CD14-positive monocyte (primary cell): ENCODE data around the gene PMEL. TPM values are rescaled to one million over a fixed set of nuclear protein-coding genes. Genes with fewer than 3 reads are reported as not detected.
"Not testable (repeated sequence)": the region's sequence is repeated elsewhere in the genome, so short reads cannot be mapped to it uniquely, and the experiment has no call there.

Experiments used
- DNase-seq, 3 donors: peaks; one replicate each; pipeline ENCODE4 v3.0.0-alpha.2; 2011 to 2022
- H2AFZ ChIP-seq: 2 replicates; pipeline ENCODE4 v1.6.0; 2012; ENCODE audit warnings: mild to moderate bottlenecking, low read depth, low read length, inconsistent platforms; ENCODE audit not compliant: insufficient read depth, poor library complexity, severe bottlenecking
- H3K27ac ChIP-seq, 2 donors: 1 replicate in 1 of 2; 2 replicates in 1 of 2; pipeline ENCODE4 v1.5.1; 2012 to 2013; ENCODE audit warnings: low read length in 2 of 2, control low read depth in 1 of 2, inconsistent platforms in 1 of 2, low read depth in 1 of 2, mild to moderate bottlenecking in 1 of 2
- H3K27me3 ChIP-seq, 2 donors: one replicate each; pipeline versions ENCODE4 v1.6.0 to v1.6.1; 2011 to 2013; ENCODE audit warnings: low read length in 2 of 2; ENCODE audit not compliant: control insufficient read depth in 2 of 2, insufficient read depth in 2 of 2
- H3K36me3 ChIP-seq, 2 donors: replicated peaks in 1 of 2; 1 replicate in 1 of 2; 2 replicates in 1 of 2; pipeline versions ENCODE4 v1.5.1 to v1.6.1; 2012 to 2013; ENCODE audit warnings: low read length in 2 of 2, control low read depth in 1 of 2, inconsistent platforms in 1 of 2, mild to moderate bottlenecking in 1 of 2; ENCODE audit not compliant: insufficient read depth in 2 of 2, control insufficient read depth in 1 of 2
- H3K4me1 ChIP-seq, 2 donors: 1 replicate in 1 of 2; 2 replicates in 1 of 2; pipeline versions ENCODE4 v1.5.1 to v1.6.1; 2012 to 2013; ENCODE audit warnings: low read length in 2 of 2, control low read depth in 1 of 2, inconsistent platforms in 1 of 2, mild to moderate bottlenecking in 1 of 2, moderate library complexity in 1 of 2; ENCODE audit not compliant: insufficient read depth in 2 of 2, control insufficient read depth in 1 of 2
- H3K4me2 ChIP-seq: replicated peaks from 2 replicates; pipeline ENCODE3; 2012; ENCODE audit warnings: low read length, moderate library complexity, mild to moderate bottlenecking; ENCODE audit not compliant: poor library complexity, severe bottlenecking; ENCODE audit errors: extremely low read depth
- H3K4me3 ChIP-seq, 3 experiments: fragments of 200-600 bp in 1 of 3; sonication (generic) in 1 of 3; replicated peaks in 1 of 3; 1 replicate in 2 of 3; 2 replicates in 1 of 3; pipeline ENCODE4 v1.5.1; 2011 to 2013; ENCODE audit warnings: low read length in 3 of 3, mild to moderate bottlenecking in 3 of 3, control low read depth in 2 of 3, low read depth in 2 of 3, inconsistent platforms in 1 of 3, moderate library complexity in 1 of 3
- H3K79me2 ChIP-seq: 2 replicates; pipeline ENCODE4 v1.6.0; 2012; ENCODE audit warnings: mild to moderate bottlenecking, control low read depth, inconsistent platforms, low read length, moderate library complexity; ENCODE audit not compliant: insufficient read depth
- H3K9ac ChIP-seq: 2 replicates; pipeline ENCODE4 v1.6.0; 2017; ENCODE audit warnings: low read length, mild to moderate bottlenecking; ENCODE audit not compliant: insufficient read depth, poor library complexity, severe bottlenecking
- H3K9me3 ChIP-seq, 2 donors: replicated peaks in 1 of 2; 1 replicate in 1 of 2; 2 replicates in 1 of 2; pipeline versions ENCODE4 v1.5.1 to v1.6.1; 2012 to 2013; ENCODE audit warnings: low read length in 2 of 2, control low read depth in 1 of 2; ENCODE audit not compliant: control insufficient read depth in 1 of 2, insufficient read depth in 1 of 2
- H4K20me1 ChIP-seq: 2 replicates; pipeline ENCODE4 v1.6.0; 2012; ENCODE audit warnings: mild to moderate bottlenecking, low read length, control low read depth, moderate library complexity; ENCODE audit not compliant: insufficient read depth
- H3K27ac Mint-ChIP-seq, 7 donors: one replicate each; pipeline ENCODE4 v1.8.0; 2020; ENCODE audit warnings: mild to moderate bottlenecking in 7 of 7, mixed read lengths in 7 of 7, moderate library complexity in 6 of 7, inconsistent platforms in 2 of 7
- H3K27me3 Mint-ChIP-seq, 3 donors: one replicate each; pipeline ENCODE4 v1.8.0; 2021 to 2022; ENCODE audit warnings: low read depth in 3 of 3, mild to moderate bottlenecking in 3 of 3, mixed read lengths in 3 of 3, moderate library complexity in 3 of 3, inconsistent platforms in 1 of 3
- H3K36me3 Mint-ChIP-seq, 2 donors: one replicate each; pipeline ENCODE4 v1.8.0; 2020; ENCODE audit warnings: mixed read lengths in 2 of 2, inconsistent platforms in 1 of 2, mild to moderate bottlenecking in 1 of 2
- H3K4me1 Mint-ChIP-seq: one replicate; pipeline ENCODE4 v1.8.0; 2020; ENCODE audit warnings: mild to moderate bottlenecking, mixed read lengths
- H3K4me3 Mint-ChIP-seq, 2 donors: one replicate each; pipeline ENCODE4 v1.8.0; 2020; ENCODE audit warnings: mild to moderate bottlenecking in 2 of 2, mixed read lengths in 2 of 2, moderate library complexity in 1 of 2
- H3K9me3 Mint-ChIP-seq, 7 donors: one replicate each; pipeline ENCODE4 v1.8.0; 2020 to 2022; ENCODE audit warnings: mixed read lengths in 7 of 7, mild to moderate bottlenecking in 6 of 7, moderate library complexity in 6 of 7, inconsistent platforms in 2 of 7
- WGBS: methylation state at CpG from one replicate; pipeline ENCODE4 v1.1.5; 2013; ENCODE audit warnings: missing lambda C conversion rate; ENCODE audit not compliant: insufficient coverage; 5-methylcytosine and 5-hydroxymethylcytosine counted together
- intact Hi-C, 2 donors: fragments of 100-400 bp; cut with micrococcal nuclease; formaldehyde crosslinking; loops; one replicate each; pipeline versions ENCODE4 v1.15.0 to v1.15.1; 2023
- polyA plus RNA-seq, 3 donors: library from polyadenylated mRNA; depleted of rRNA in 1 of 3; unstranded in 2 of 3; stranded (reverse) in 1 of 3; fragments of 300-500 nt in 2 of 3; fragments of >200 nt in 1 of 3; fragmentation: Illumina TruSeq in 2 of 3; gene quantifications; 1 replicate in 2 of 3; 2 replicates in 1 of 3; pipeline ENCODE4 v1.2.3, GENCODE V29; 2012 to 2021
- TF ChIP-seq, protein P1 (sequence below): fragments of 200-600 bp; IDR thresholded peaks from one replicate; pipeline ENCODE4 v1.8.0; 2022; ENCODE audit warnings: antibody characterized with exemption, mild to moderate bottlenecking

PMEL gene
- polyA plus RNA-seq, 3 donors, result 0.37 to 0.54 (median 0.40) TPM

DNA sequence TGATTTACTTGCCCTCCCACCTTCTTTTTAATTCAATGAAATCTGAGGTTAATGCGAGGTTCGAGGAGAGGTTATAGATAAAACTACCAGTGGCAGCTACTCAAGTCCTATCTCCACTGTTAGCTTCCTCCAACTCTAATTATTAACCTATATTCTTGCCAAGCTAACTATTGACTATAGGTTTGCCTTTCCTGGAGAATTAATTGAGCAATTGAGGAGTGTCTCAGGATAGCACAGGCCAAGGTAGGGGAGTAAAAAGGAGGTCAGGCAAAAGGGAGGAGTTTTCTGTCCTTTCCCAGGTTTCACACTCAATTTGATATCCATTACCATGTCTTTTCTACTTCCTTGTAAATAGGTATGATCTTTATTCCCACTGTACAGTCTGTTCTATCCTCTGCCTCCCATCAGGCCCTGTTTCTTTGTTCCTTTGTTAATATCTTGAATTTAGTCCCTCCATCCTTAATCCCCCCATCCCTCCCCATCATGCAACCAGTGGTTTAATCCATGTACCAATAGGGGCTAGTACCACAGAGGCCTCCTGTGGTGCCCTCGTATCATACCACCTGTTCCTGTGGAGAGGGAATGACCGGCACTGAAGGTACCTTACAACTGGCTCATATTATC lies 27.5 kb upstream of the PMEL start:
- Mint-ChIP-seq H3K27me3 (no peaks in the 10 kb centered on the region), H3K36me3 (peaks cover 59 to 68% of the 10 kb centered on the region in 2 donors), H3K4me1 (peaks cover 22% of the 10 kb centered on the region), H3K4me3 (no peak overlapping the region), H3K9me3 (no peaks in the 10 kb centered on the region), H3K27ac (peak overlapping the region in 1 of 7 donors; percentile 38)
- WGBS, result 100% methylated on average over 1 of the region's 4 CpGs
- no peak overlapping the region for H3K4me3 ChIP-seq
- TF ChIP-seq, protein P1, sequence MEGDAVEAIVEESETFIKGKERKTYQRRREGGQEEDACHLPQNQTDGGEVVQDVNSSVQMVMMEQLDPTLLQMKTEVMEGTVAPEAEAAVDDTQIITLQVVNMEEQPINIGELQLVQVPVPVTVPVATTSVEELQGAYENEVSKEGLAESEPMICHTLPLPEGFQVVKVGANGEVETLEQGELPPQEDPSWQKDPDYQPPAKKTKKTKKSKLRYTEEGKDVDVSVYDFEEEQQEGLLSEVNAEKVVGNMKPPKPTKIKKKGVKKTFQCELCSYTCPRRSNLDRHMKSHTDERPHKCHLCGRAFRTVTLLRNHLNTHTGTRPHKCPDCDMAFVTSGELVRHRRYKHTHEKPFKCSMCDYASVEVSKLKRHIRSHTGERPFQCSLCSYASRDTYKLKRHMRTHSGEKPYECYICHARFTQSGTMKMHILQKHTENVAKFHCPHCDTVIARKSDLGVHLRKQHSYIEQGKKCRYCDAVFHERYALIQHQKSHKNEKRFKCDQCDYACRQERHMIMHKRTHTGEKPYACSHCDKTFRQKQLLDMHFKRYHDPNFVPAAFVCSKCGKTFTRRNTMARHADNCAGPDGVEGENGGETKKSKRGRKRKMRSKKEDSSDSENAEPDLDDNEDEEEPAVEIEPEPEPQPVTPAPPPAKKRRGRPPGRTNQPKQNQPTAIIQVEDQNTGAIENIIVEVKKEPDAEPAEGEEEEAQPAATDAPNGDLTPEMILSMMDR, result no peak
- intact Hi-C loops, result loop anchor here in 1 of 2 donors (10.0 kb wide), 1 partner anchor 111 kb away; the partner anchor contains the start of gene PA2G4
- no peak overlapping the region for H3K9ac ChIP-seq
- peaks cover 14 to 19% of the 10 kb centered on the region in 2 donors for H3K4me1 ChIP-seq
- H3K79me2 ChIP-seq, result peaks cover 6% of the 10 kb centered on the region
- H3K9me3 ChIP-seq, result no peaks in the 10 kb centered on the region
- H3K27ac ChIP-seq, result no peak overlapping the region
- H4K20me1 ChIP-seq, result no peaks in the 10 kb centered on the region
- no peak for DNase-seq
- no peak overlapping the region for H3K4me2 ChIP-seq
- H3K36me3 ChIP-seq, result peaks cover 57 to 71% of the 10 kb centered on the region in 2 donors
- H3K27me3 ChIP-seq, result no peaks in the 10 kb centered on the region
- no peak overlapping the region for H2AFZ ChIP-seq

DNA sequence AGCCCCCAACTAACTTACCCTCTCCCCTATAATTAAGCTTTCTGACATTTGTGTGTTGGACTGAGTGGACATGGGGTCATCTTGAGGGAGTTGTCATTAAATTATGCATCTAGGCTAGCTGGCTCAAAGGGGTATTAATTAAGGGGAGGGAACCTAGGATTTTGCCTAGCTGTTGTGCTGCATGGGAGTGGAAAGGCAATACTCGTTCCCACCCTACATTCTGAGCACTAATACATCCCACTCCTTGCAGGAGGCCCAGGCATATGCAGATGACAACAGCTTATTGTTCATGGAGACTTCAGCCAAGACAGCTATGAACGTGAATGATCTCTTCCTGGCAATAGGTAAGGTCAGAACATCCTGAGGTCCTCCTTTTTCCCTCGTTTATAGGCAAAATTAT lies 25.3 kb upstream of the PMEL start:
- Mint-ChIP-seq H3K4me1 (peaks cover 5% of the 10 kb centered on the region), H3K27me3 (no peaks in the 10 kb centered on the region), H3K36me3 (peaks cover 74 to 91% of the 10 kb centered on the region in 2 donors), H3K4me3 (no peak overlapping the region), H3K27ac (peak overlapping the region in 1 of 7 donors; percentile 7), H3K9me3 (no peaks in the 10 kb centered on the region)
- H3K27me3 ChIP-seq, result no peaks in the 10 kb centered on the region
- intact Hi-C loops, result loop anchor here in 1 of 2 donors (10.0 kb wide), 1 partner anchor 114 kb away; the partner anchor contains the start of gene PA2G4
- 100% methylated on average over 1 of the region's 3 CpGs for WGBS
- H3K4me3 ChIP-seq, result no peak overlapping the region
- TF ChIP-seq, protein P1, result no peak
- H3K4me2 ChIP-seq, result no peak overlapping the region
- H3K79me2 ChIP-seq, result no peaks in the 10 kb centered on the region
- no peak overlapping the region for H3K9ac ChIP-seq
- H2AFZ ChIP-seq, result no peak overlapping the region
- peak overlapping the region in 1 of 2 donors; percentile 1 for H3K27ac ChIP-seq
- H3K36me3 ChIP-seq, result peaks cover 67 to 91% of the 10 kb centered on the region in 2 donors
- no peaks in the 10 kb centered on the region for H3K9me3 ChIP-seq
- peaks cover under 1 to 2% of the 10 kb centered on the region in 2 donors for H3K4me1 ChIP-seq
- no peaks in the 10 kb centered on the region for H4K20me1 ChIP-seq
- no peak for DNase-seq

DNA sequence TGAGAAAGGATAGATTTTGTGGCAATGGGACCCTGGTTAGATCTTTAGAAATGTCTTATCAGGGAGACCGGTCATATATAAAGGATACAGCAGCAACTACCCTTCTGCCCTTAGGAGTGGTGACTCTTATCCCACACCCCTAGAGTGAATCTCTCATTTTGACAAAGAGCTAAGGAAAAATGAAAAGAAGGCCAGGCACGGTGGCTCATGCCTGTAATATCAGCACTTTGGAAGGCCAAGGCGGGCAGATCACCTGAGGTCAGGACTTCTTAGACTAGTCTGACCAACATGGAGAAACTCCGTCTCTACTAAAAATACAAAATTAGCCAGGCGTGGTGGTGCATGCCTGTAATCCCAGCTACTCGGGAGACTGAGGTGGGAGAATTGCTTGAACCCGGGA lies 20.1 kb upstream of the PMEL start:
- intact Hi-C loops, H3K4me3 Mint-ChIP-seq, H3K79me2 ChIP-seq, H3K4me3 ChIP-seq, DNase-seq, H3K9ac ChIP-seq, H3K9me3 ChIP-seq, H3K9me3 Mint-ChIP-seq, H3K27me3 Mint-ChIP-seq, H3K27me3 ChIP-seq, H2AFZ ChIP-seq, H3K4me2 ChIP-seq: not testable (repeated sequence)
- peaks cover 13 to 30% of the 10 kb centered on the region in 2 donors for H3K4me1 ChIP-seq
- H3K27ac Mint-ChIP-seq, result peak overlapping the region in 4 of 7 donors; percentile 26 to 61 (median 48)
- peaks cover 23% of the 10 kb centered on the region for H3K4me1 Mint-ChIP-seq
- H3K27ac ChIP-seq, result peak overlapping the region in 1 of 2 donors; percentile 58
- peaks cover 12% of the 10 kb centered on the region for H4K20me1 ChIP-seq
- H3K36me3 ChIP-seq, result peaks cover 39 to 78% of the 10 kb centered on the region in 2 donors
- 98% methylated on average over 4 of the region's 7 CpGs for WGBS
- H3K36me3 Mint-ChIP-seq, result peaks cover 47 to 82% of the 10 kb centered on the region in 2 donors
